ENCODE results near the gene PTBP1. TPM values are rescaled to one million over a fixed set of nuclear protein-coding genes. Genes with fewer than 3 reads are reported as not detected.

PTBP1 gene
- total RNA-seq, 2 experiments from 2014 or later, result 315 to 479 TPM

DNA sequence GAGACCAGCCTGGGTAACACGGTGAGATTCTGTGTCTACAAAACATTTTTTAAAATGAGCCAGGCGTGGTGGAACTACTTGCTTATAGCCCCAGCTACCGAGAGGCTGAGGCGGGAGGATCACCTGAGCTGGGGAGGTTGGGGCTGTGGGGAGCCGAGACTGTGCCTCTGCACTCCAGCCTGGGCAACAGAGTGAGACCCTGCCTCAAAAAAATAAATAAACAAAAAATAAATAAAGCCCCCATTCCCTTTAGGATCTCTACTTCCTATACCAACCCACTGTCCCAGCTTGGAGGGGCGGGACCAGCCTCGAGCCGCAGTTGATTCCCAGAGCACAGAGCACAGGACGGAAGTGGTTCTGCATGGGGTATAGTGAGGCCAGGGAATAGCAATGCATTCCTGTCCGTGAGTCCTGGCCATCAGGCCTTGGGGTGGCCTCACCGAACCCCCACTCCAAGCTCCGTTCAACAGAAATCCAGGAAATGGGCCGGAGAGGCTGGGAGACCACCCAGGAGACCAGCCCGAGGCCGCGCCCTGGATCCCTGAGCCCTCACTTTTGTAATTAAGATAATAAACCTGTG is 4.9 kb upstream of the PTBP1 start:
- ChIA-PET POLR2A (interaction anchor here (0.6 kb wide), 1 partner anchor 980 kb away, joined by 3 read pairs; no protein-coding TSS in a partner anchor), CTCF (ENCODE audit: unreplicated experiment) (no interaction called here)
- no peak for DNase-seq (ENCODE audit: low spot score)
- no peak for TF ChIP-seq EZH2phosphoT487 (IDR thresholded peaks at IDR 0.05; ENCODE audit: borderline replicate concordance, low read depth, low read length)
- TF ChIP-seq, protein P1, sequence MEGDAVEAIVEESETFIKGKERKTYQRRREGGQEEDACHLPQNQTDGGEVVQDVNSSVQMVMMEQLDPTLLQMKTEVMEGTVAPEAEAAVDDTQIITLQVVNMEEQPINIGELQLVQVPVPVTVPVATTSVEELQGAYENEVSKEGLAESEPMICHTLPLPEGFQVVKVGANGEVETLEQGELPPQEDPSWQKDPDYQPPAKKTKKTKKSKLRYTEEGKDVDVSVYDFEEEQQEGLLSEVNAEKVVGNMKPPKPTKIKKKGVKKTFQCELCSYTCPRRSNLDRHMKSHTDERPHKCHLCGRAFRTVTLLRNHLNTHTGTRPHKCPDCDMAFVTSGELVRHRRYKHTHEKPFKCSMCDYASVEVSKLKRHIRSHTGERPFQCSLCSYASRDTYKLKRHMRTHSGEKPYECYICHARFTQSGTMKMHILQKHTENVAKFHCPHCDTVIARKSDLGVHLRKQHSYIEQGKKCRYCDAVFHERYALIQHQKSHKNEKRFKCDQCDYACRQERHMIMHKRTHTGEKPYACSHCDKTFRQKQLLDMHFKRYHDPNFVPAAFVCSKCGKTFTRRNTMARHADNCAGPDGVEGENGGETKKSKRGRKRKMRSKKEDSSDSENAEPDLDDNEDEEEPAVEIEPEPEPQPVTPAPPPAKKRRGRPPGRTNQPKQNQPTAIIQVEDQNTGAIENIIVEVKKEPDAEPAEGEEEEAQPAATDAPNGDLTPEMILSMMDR (conservative IDR thresholded peaks at IDR 0.05; ENCODE audit: low read length), result no peak
- no peaks in the 10 kb centered on the region for H3K79me2 ChIP-seq (ENCODE audit: insufficient read depth, low read depth, low read length)
- no peaks in the 10 kb centered on the region for H3K9me3 ChIP-seq (ENCODE audit: low read length)
- H3K4me3 ChIP-seq (ENCODE audit: low read depth, low read length, poor library complexity, severe bottlenecking), result no peak overlapping the region
- H2AFZ ChIP-seq (ENCODE audit: low read length), result no peak overlapping the region
- no peak overlapping the region for H3K27ac ChIP-seq (ENCODE audit: low read depth, low read length, poor library complexity, severe bottlenecking)
- H3K4me1 ChIP-seq (ENCODE audit: insufficient read depth, low read length, poor library complexity, severe bottlenecking), result peaks cover 3% of the 10 kb centered on the region
- intact Hi-C loops (cut with micrococcal nuclease; ENCODE audit: unreplicated experiment), result no loop called here
- H3K4me2 ChIP-seq (ENCODE audit: low read length), result no peak overlapping the region
- H3K9me2 ChIP-seq (ENCODE audit: insufficient read depth, low read length), result no peaks in the 10 kb centered on the region
- no TSS peak for BruUV-seq (replicated peaks)
- no peaks in the 10 kb centered on the region for H3K36me3 ChIP-seq (ENCODE audit: insufficient read depth, low read length)
- no peaks in the 10 kb centered on the region for H4K20me1 ChIP-seq (ENCODE audit: insufficient read depth, low read length)

DNA sequence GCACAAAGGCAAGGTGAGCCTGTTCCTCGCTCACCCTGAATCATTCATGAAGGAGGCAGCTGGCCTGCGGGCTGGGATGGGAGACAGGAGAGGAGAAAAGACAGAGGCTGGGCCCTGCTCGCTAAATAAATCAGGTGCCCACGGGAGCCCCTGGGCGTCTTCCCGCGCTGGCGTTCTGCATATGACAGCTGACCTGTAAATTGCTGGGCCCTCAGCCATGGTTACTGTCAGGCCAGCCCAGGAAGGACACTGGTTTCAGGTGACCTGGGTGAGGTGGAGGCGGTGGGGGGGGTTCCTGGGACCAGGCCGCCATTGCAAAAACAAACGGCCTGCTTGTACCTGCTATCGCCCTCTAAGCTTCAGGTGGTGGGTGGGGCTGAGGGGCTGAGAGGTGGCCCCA is 3.4 kb upstream of the PTBP1 start:
- ChIA-PET CTCF (ENCODE audit: unreplicated experiment) (no interaction called here), POLR2A (no interaction called here)
- H3K36me3 ChIP-seq (ENCODE audit: insufficient read depth, low read length), result peaks cover 10% of the 10 kb centered on the region
- H3K79me2 ChIP-seq (ENCODE audit: insufficient read depth, low read depth, low read length), result peaks cover 10% of the 10 kb centered on the region
- peaks cover 8% of the 10 kb centered on the region for H4K20me1 ChIP-seq (ENCODE audit: insufficient read depth, low read length)
- no peaks in the 10 kb centered on the region for H3K9me2 ChIP-seq (ENCODE audit: insufficient read depth, low read length)
- H3K4me3 ChIP-seq (ENCODE audit: low read depth, low read length, poor library complexity, severe bottlenecking), result no peak overlapping the region
- peaks cover 3% of the 10 kb centered on the region for H3K4me1 ChIP-seq (ENCODE audit: insufficient read depth, low read length, poor library complexity, severe bottlenecking)
- TF ChIP-seq, protein P1 (conservative IDR thresholded peaks at IDR 0.05; ENCODE audit: low read length), result no peak
- no peak for TF ChIP-seq EZH2phosphoT487 (IDR thresholded peaks at IDR 0.05; ENCODE audit: borderline replicate concordance, low read depth, low read length)
- intact Hi-C loops (cut with micrococcal nuclease; ENCODE audit: unreplicated experiment), result no loop called here
- no peak overlapping the region for H2AFZ ChIP-seq (ENCODE audit: low read length)
- BruUV-seq (replicated peaks), result no TSS peak
- no peak for DNase-seq (ENCODE audit: low spot score)
- H3K4me2 ChIP-seq (ENCODE audit: low read length), result no peak overlapping the region
- no peaks in the 10 kb centered on the region for H3K9me3 ChIP-seq (ENCODE audit: low read length)
- H3K27ac ChIP-seq (ENCODE audit: low read depth, low read length, poor library complexity, severe bottlenecking), result no peak overlapping the region

DNA sequence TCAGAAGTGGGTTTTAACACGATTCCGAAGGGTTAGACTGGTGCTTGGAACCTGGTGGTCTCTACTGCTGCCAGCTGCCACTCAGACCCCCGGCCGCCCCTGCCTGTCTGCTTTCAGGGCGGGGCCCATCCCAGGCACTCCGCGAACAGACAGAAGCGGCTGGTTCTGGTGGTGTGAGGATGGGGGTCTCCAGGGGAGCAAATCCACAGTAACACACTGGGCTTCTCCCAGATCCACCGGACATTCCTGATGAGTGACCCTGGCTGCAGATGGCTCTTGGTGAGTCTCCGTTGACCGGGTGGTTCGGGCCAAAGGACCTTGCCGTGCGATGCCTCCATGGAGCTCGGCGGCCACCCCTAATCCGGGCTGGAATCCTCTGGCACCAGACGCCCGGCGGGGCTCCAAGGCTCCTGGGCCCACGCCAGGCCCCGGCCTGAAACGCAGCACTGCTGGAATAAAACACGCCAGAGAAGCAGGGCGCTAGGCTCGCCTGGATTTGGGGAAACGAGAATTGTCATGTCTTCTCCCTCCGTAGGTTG is 2.1 kb upstream of the PTBP1 start:
- ChIA-PET POLR2A (no interaction called here), CTCF (ENCODE audit: unreplicated experiment) (no interaction called here)
- H3K27ac ChIP-seq (ENCODE audit: low read depth, low read length, poor library complexity, severe bottlenecking), result no peak overlapping the region
- H3K4me2 ChIP-seq (ENCODE audit: low read length), result no peak overlapping the region
- no peak for DNase-seq (ENCODE audit: low spot score)
- intact Hi-C loops (cut with micrococcal nuclease; ENCODE audit: unreplicated experiment), result loop anchor here (5.0 kb wide), 1 partner anchor 223 kb away; the partner anchor contains the start of gene BSG
- H3K4me1 ChIP-seq (ENCODE audit: insufficient read depth, low read length, poor library complexity, severe bottlenecking), result peaks cover 15% of the 10 kb centered on the region
- peaks cover 21% of the 10 kb centered on the region for H4K20me1 ChIP-seq (ENCODE audit: insufficient read depth, low read length)
- no peaks in the 10 kb centered on the region for H3K9me2 ChIP-seq (ENCODE audit: insufficient read depth, low read length)
- no peak overlapping the region for H2AFZ ChIP-seq (ENCODE audit: low read length)
- BruUV-seq (replicated peaks), result no TSS peak
- TF ChIP-seq, protein P1 (conservative IDR thresholded peaks at IDR 0.05; ENCODE audit: low read length), result no peak
- TF ChIP-seq EZH2phosphoT487 (IDR thresholded peaks at IDR 0.05; ENCODE audit: borderline replicate concordance, low read depth, low read length), result no peak
- peaks cover 23% of the 10 kb centered on the region for H3K36me3 ChIP-seq (ENCODE audit: insufficient read depth, low read length)
- no peaks in the 10 kb centered on the region for H3K9me3 ChIP-seq (ENCODE audit: low read length)
- H3K79me2 ChIP-seq (ENCODE audit: insufficient read depth, low read depth, low read length), result peaks cover 23% of the 10 kb centered on the region
- H3K4me3 ChIP-seq (ENCODE audit: low read depth, low read length, poor library complexity, severe bottlenecking), result no peak overlapping the region

All from OCI-LY7 (cell line).